HEK293T (cell line): ENCODE data around the gene TCAP.

Experiments used
- ARNT ChIP-seq: fragments of 450-650 bp; IDR thresholded peaks from 2 replicates; pipeline ENCODE4 v1.6.1; 2017; ENCODE audit warnings: mild to moderate bottlenecking
- FOXM1 ChIP-seq: fragments of 450-650 bp; IDR thresholded peaks from 2 replicates; pipeline ENCODE4 v1.6.1; 2017; ENCODE audit warnings: mild to moderate bottlenecking, borderline replicate concordance
- HDGF ChIP-seq: fragments of 450-650 bp; IDR thresholded peaks from 2 replicates; pipeline ENCODE4 v1.6.1; 2017; ENCODE audit warnings: antibody characterized with exemption, borderline replicate concordance

DNA sequence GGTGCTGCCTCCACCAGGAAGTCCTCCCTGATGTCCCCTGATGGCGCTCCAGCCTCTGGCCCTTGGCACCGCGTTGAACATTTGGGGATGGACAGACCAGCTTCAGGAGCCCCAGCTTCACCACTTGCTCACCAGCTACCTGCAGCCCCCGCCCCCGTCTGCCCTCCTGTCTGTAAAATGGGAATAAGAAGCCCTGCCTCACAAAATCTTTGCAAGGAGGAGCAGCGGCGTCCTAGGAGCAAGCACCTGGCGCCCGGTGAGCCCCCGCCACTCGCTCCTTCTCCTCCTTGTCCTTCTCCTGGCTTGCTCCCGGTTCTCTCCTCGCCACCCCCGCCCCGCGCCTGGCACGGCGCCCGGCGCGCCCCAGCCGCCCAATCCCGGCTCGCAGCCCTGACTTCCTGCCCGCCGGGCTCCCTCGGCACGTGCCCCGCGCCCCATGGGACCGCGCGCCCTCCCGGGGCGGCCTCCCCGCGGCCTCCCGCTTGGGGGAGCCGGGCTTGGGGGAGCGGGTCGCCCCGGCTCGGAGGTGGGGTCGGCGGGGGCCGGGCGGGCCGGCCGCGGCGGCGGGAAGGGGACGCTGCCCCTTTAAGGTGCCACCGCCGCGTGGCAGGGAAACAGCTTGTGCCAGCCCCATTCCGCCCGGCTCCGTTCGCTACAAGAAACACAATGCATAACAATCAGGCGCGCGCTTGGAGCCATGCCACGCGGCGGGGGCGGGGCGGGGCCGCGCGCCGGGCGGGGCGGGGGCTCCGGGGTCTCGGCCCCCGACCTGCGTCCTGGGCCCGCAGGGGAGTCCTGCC is 47.5 kb upstream of the TCAP start:
- TF ChIP-seq ARNT: no peak
- no peak for TF ChIP-seq HDGF
- no peak for TF ChIP-seq FOXM1
